Duodenal mucosa (tissue), 2 donors: Measurements from ENCODE around the gene CYSTM1.

Source experiments
- H3K27ac ChIP-seq: one replicate; pipeline ENCODE4 v1.7.0; 2013; ENCODE audit warnings: low read depth, low read length
- H3K27me3 ChIP-seq, 2 donors: one replicate each; pipeline ENCODE4 v1.7.0; 2013; ENCODE audit warnings: low read length in 2 of 2, control low read depth in 1 of 2; ENCODE audit not compliant: insufficient read depth in 2 of 2, control insufficient read depth in 1 of 2
- H3K36me3 ChIP-seq, 2 donors: one replicate each; pipeline ENCODE4 v1.7.0; 2013; ENCODE audit warnings: low read length in 2 of 2, control low read depth in 1 of 2; ENCODE audit not compliant: insufficient read depth in 2 of 2, control insufficient read depth in 1 of 2
- H3K4me1 ChIP-seq, 2 donors: one replicate each; pipeline ENCODE4 v1.7.0; 2013; ENCODE audit warnings: low read length in 2 of 2, control low read depth in 1 of 2; ENCODE audit not compliant: insufficient read depth in 2 of 2, control insufficient read depth in 1 of 2
- H3K4me3 ChIP-seq, 2 donors: one replicate each; pipeline ENCODE4 v1.7.0; 2013; ENCODE audit warnings: low read length in 2 of 2, low read depth in 1 of 2
- H3K9ac ChIP-seq, 2 donors: one replicate each; pipeline ENCODE4 v1.7.0; 2013; ENCODE audit warnings: low read length in 2 of 2, low read depth in 1 of 2
- H3K9me3 ChIP-seq, 2 donors: one replicate each; pipeline ENCODE4 v1.7.0; 2013; ENCODE audit warnings: low read length in 2 of 2, control low read depth in 1 of 2; ENCODE audit not compliant: control insufficient read depth in 1 of 2

Gene CYSTM1

GRCh38 chr5:140159014-140159927 is 15.7 kb upstream of the CYSTM1 start:
- H3K4me3 ChIP-seq = no peak overlapping the region
- no peak overlapping the region for H3K27ac ChIP-seq
- H3K9me3 ChIP-seq = no peaks in the 10 kb centered on the region
- no peaks in the 10 kb centered on the region for H3K36me3 ChIP-seq
- peaks cover 7 to 11% of the 10 kb centered on the region in 2 donors for H3K4me1 ChIP-seq
- H3K27me3 ChIP-seq = no peaks in the 10 kb centered on the region
- H3K9ac ChIP-seq = no peak overlapping the region

- H3K4me1 ChIP-seq = peaks cover 16 to 27% of the 10 kb centered on the region in 2 donors
- no peaks in the 10 kb centered on the region for H3K27me3 ChIP-seq
- no peaks in the 10 kb centered on the region for H3K9me3 ChIP-seq
- no peak overlapping the region for H3K9ac ChIP-seq
- no peak overlapping the region for H3K27ac ChIP-seq
- no peak overlapping the region for H3K4me3 ChIP-seq
- H3K36me3 ChIP-seq = no peaks in the 10 kb centered on the region
Measured at GRCh38 chr5:140162275-140162674, 12.7 kb upstream of the CYSTM1 start.

- no peak overlapping the region for H3K27ac ChIP-seq
- no peaks in the 10 kb centered on the region for H3K36me3 ChIP-seq
- H3K4me1 ChIP-seq = peaks cover 16 to 27% of the 10 kb centered on the region in 2 donors
- no peak overlapping the region for H3K9ac ChIP-seq
- no peaks in the 10 kb centered on the region for H3K9me3 ChIP-seq
- no peaks in the 10 kb centered on the region for H3K27me3 ChIP-seq
- no peak overlapping the region for H3K4me3 ChIP-seq
Measured at GRCh38 chr5:140162781-140163180, 12.2 kb upstream of the CYSTM1 start.

GRCh38 chr5:140165101-140165922 is 9.7 kb upstream of the CYSTM1 start:
- Histone ChIP-seq H3K9me3 (no peaks in the 10 kb centered on the region), H3K27me3 (no peaks in the 10 kb centered on the region), H3K9ac (no peak overlapping the region), H3K27ac (peak overlapping the region; percentile 43), H3K4me3 (no peak overlapping the region), H3K4me1 (peaks cover 19 to 40% of the 10 kb centered on the region in 2 donors), H3K36me3 (no peaks in the 10 kb centered on the region)

- Histone ChIP-seq H3K36me3 (no peaks in the 10 kb centered on the region), H3K27me3 (no peaks in the 10 kb centered on the region), H3K27ac (peak overlapping the region; percentile 43), H3K4me1 (peaks cover 19 to 40% of the 10 kb centered on the region in 2 donors), H3K4me3 (no peak overlapping the region), H3K9ac (peak overlapping the region in 1 of 2 donors; percentile 35), H3K9me3 (no peaks in the 10 kb centered on the region)
Measured at GRCh38 chr5:140165923-140166270, 9.1 kb upstream of the CYSTM1 start.

GRCh38 chr5:140166911-140167310 is 8.1 kb upstream of the CYSTM1 start:
- H3K4me3 ChIP-seq = no peak overlapping the region
- no peaks in the 10 kb centered on the region for H3K27me3 ChIP-seq
- H3K4me1 ChIP-seq = peaks cover 19 to 40% of the 10 kb centered on the region in 2 donors
- H3K9ac ChIP-seq = no peak overlapping the region
- H3K9me3 ChIP-seq = no peaks in the 10 kb centered on the region
- no peak overlapping the region for H3K27ac ChIP-seq
- H3K36me3 ChIP-seq = no peaks in the 10 kb centered on the region

- peaks cover 19 to 40% of the 10 kb centered on the region in 2 donors for H3K4me1 ChIP-seq
- H3K36me3 ChIP-seq = no peaks in the 10 kb centered on the region
- H3K9ac ChIP-seq = no peak overlapping the region
- H3K4me3 ChIP-seq = no peak overlapping the region
- H3K27ac ChIP-seq = no peak overlapping the region
- no peaks in the 10 kb centered on the region for H3K27me3 ChIP-seq
- no peaks in the 10 kb centered on the region for H3K9me3 ChIP-seq
Measured at GRCh38 chr5:140168371-140168770, 6.6 kb upstream of the CYSTM1 start.

- H3K9ac ChIP-seq = no peak overlapping the region
- H3K9me3 ChIP-seq = no peaks in the 10 kb centered on the region
- no peaks in the 10 kb centered on the region for H3K36me3 ChIP-seq
Measured at GRCh38 chr5:140169410-140169809, 5.6 kb upstream of the CYSTM1 start.

GRCh38 chr5:140172483-140172882 is 2.5 kb upstream of the CYSTM1 start:
- no peaks in the 10 kb centered on the region for H3K36me3 ChIP-seq
- peaks cover 18 to 24% of the 10 kb centered on the region in 2 donors for H3K4me1 ChIP-seq
- H3K9me3 ChIP-seq = no peaks in the 10 kb centered on the region
- no peak overlapping the region for H3K4me3 ChIP-seq
- H3K27ac ChIP-seq = no peak overlapping the region
- no peaks in the 10 kb centered on the region for H3K27me3 ChIP-seq
- no peak overlapping the region for H3K9ac ChIP-seq

More at GRCh38 chr5:140169410-140169809, 5.6 kb upstream of the CYSTM1 start:
- H3K27me3 ChIP-seq = no peaks in the 10 kb centered on the region
- H3K4me3 ChIP-seq = no peak overlapping the region
- no peak overlapping the region for H3K27ac ChIP-seq
- peaks cover 20 to 39% of the 10 kb centered on the region in 2 donors for H3K4me1 ChIP-seq

GRCh38 chr5:140174014-140174413 is 974 bp upstream of the CYSTM1 start:
- Histone ChIP-seq H3K27ac (no peak overlapping the region), H3K27me3 (no peaks in the 10 kb centered on the region), H3K4me3 (no peak overlapping the region), H3K4me1 (peaks cover 26% of the 10 kb centered on the region in 2 donors), H3K9ac (no peak overlapping the region), H3K36me3 (no peaks in the 10 kb centered on the region), H3K9me3 (no peaks in the 10 kb centered on the region)
